MM.1S (cell line): ENCODE data around the gene KIRREL3.

Source experiments
- DNase-seq: peaks from one replicate; pipeline ENCODE4 v3.0.0-alpha.2; 2015
- H2AFZ ChIP-seq: fragments of 300-600 bp; sonication (generic); 2 replicates; pipeline ENCODE4 v1.6.0; 2016; ENCODE audit warnings: antibody characterized with exemption, low read length
- H3F3A ChIP-seq: fragments of 300-600 bp; sonication (generic); 2 replicates; pipeline ENCODE4 v1.6.1; 2016; ENCODE audit warnings: mild to moderate bottlenecking, antibody characterized with exemption, low read length, moderate library complexity, mixed read lengths; ENCODE audit not compliant: insufficient read depth
- H3K27ac ChIP-seq: fragments of 300-600 bp; sonication (generic); 2 replicates; pipeline ENCODE4 v1.5.1; 2016; ENCODE audit warnings: mild to moderate bottlenecking, low read length
- H3K27me3 ChIP-seq: fragments of 300-600 bp; sonication (generic); replicated peaks from 2 replicates; pipeline ENCODE4 v1.6.0; 2016; ENCODE audit warnings: low read length; ENCODE audit not compliant: insufficient read depth
- H3K36me3 ChIP-seq: fragments of 300-600 bp; sonication (generic); replicated peaks from 2 replicates; pipeline ENCODE4 v1.6.1; 2016; ENCODE audit warnings: mild to moderate bottlenecking, low read length, mixed read lengths; ENCODE audit not compliant: insufficient read depth
- H3K4me1 ChIP-seq: fragments of 300-600 bp; sonication (generic); 2 replicates; pipeline ENCODE4 v1.6.1; 2016; ENCODE audit warnings: low read length, mixed read lengths
- H3K4me2 ChIP-seq: fragments of 300-600 bp; sonication (generic); 2 replicates; pipeline ENCODE4 v1.6.0; 2016; ENCODE audit warnings: low read depth, low read length
- H3K4me3 ChIP-seq: fragments of 300-600 bp; sonication (generic); 2 replicates; pipeline ENCODE4 v1.5.1; 2016; ENCODE audit warnings: low read length, mixed read lengths
- H3K79me2 ChIP-seq: fragments of 300-600 bp; sonication (generic); 2 replicates; pipeline ENCODE4 v1.6.1; 2016; ENCODE audit warnings: mixed run types, low read length, mixed read lengths
- H3K9ac ChIP-seq: fragments of 300-600 bp; sonication (generic); 2 replicates; pipeline ENCODE4 v1.6.1; 2016; ENCODE audit warnings: low read length, mixed read lengths
- H3K9me2 ChIP-seq: fragments of 300-600 bp; sonication (generic); replicated peaks from 2 replicates; pipeline ENCODE4 v1.6.1; 2016; ENCODE audit warnings: mild to moderate bottlenecking, low read length, mixed read lengths; ENCODE audit not compliant: insufficient read depth
- H3K9me3 ChIP-seq: fragments of 300-600 bp; sonication (generic); replicated peaks from 2 replicates; pipeline ENCODE4 v1.6.1; 2016; ENCODE audit warnings: mild to moderate bottlenecking, low read length, mixed read lengths; ENCODE audit not compliant: insufficient read depth
- H4K20me1 ChIP-seq: fragments of 300-600 bp; sonication (generic); 2 replicates; pipeline ENCODE4 v1.6.1; 2016; ENCODE audit warnings: mild to moderate bottlenecking, low read length, moderate library complexity, mixed read lengths; ENCODE audit not compliant: insufficient read depth
- EZH2 ChIP-seq: fragments of 300-600 bp; sonication (generic); optimal IDR thresholded peaks from 2 replicates; pipeline ENCODE3; 2017; ENCODE audit warnings: low read depth, mild to moderate bottlenecking, antibody characterized with exemption, low read length, mixed read lengths
- EZH2phosphoT487 ChIP-seq: fragments of 300-600 bp; sonication (generic); IDR thresholded peaks from 2 replicates; pipeline ENCODE4 v1.6.1; 2018; ENCODE audit warnings: antibody characterized with exemption, low read length
- TF ChIP-seq, protein P1 (sequence below): fragments of 300-600 bp; sonication (generic); IDR thresholded peaks from 2 replicates; pipeline ENCODE4 v1.5.1; 2016; ENCODE audit warnings: antibody characterized with exemption, low read length, mixed read lengths

Gene KIRREL3

GRCh38 chr11:126519764-126520734 is 480.5 kb downstream of the KIRREL3 start:
- Histone ChIP-seq H3K9ac (no peak overlapping the region), H3K4me1 (no peaks in the 10 kb centered on the region), H3K79me2 (no peaks in the 10 kb centered on the region), H3K9me2 (no peaks in the 10 kb centered on the region), H3K9me3 (no peaks in the 10 kb centered on the region), H3K27me3 (0 out of 2 replicates have a peak, but pooled peaks cover 6% of the 10 kb centered on the region), H3K36me3 (no peaks in the 10 kb centered on the region), H3K4me2 (no peak overlapping the region), H4K20me1 (no peaks in the 10 kb centered on the region), H3K4me3 (no peak overlapping the region), H3K27ac (no peak overlapping the region), H2AFZ (no peak overlapping the region), H3F3A (no peaks in the 10 kb centered on the region)
- TF ChIP-seq EZH2, result no peak
- TF ChIP-seq, protein P1, sequence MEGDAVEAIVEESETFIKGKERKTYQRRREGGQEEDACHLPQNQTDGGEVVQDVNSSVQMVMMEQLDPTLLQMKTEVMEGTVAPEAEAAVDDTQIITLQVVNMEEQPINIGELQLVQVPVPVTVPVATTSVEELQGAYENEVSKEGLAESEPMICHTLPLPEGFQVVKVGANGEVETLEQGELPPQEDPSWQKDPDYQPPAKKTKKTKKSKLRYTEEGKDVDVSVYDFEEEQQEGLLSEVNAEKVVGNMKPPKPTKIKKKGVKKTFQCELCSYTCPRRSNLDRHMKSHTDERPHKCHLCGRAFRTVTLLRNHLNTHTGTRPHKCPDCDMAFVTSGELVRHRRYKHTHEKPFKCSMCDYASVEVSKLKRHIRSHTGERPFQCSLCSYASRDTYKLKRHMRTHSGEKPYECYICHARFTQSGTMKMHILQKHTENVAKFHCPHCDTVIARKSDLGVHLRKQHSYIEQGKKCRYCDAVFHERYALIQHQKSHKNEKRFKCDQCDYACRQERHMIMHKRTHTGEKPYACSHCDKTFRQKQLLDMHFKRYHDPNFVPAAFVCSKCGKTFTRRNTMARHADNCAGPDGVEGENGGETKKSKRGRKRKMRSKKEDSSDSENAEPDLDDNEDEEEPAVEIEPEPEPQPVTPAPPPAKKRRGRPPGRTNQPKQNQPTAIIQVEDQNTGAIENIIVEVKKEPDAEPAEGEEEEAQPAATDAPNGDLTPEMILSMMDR, result no peak
- TF ChIP-seq EZH2phosphoT487, result no peak
- no peak for DNase-seq

DNA sequence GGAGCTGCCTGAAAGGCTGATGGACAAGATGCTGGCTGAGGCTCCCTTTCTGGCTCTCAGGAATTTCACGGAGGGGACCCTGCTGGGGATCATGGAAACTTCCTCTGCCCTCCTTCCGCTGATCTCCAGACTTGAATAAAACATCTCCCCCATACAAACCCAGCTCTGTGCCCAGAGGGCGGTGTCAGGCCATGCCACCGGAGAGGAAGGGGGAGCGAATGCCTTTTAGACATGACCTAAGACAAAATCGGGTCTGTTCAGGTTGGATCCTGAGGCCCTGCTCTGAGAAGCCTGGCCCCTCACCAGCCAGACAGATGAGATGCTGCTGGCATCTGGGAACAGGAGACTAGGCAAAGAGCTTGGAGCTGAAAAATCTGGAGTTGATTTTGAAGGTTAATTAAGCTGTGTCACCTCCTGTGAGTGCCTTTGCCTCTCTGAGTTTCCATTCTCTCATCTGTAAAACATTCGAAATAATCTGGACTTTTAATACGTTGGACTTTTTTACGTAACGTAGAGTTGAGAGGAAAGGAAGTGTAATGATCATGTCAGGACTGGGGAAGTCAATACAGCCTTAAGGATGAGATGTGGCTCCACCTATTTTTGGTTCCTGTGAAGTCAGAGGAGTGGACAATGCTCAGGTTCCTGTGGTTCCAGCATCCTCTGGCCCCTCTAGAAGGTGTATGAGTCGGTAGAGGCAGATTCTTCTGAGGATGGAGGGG is 481.4 kb downstream of the KIRREL3 start:
- H3K36me3 ChIP-seq, result no peaks in the 10 kb centered on the region
- H3K9me2 ChIP-seq, result no peaks in the 10 kb centered on the region
- no peak overlapping the region for H3K4me2 ChIP-seq
- H3K4me1 ChIP-seq, result no peaks in the 10 kb centered on the region
- no peak for TF ChIP-seq EZH2
- TF ChIP-seq, protein P1, result no peak
- TF ChIP-seq EZH2phosphoT487, result no peak
- no peaks in the 10 kb centered on the region for H3K79me2 ChIP-seq
- no peak for DNase-seq
- no peaks in the 10 kb centered on the region for H3K9me3 ChIP-seq
- H3K27ac ChIP-seq, result no peak overlapping the region
- no peaks in the 10 kb centered on the region for H4K20me1 ChIP-seq
- no peak overlapping the region for H3K9ac ChIP-seq
- no peaks in the 10 kb centered on the region for H3F3A ChIP-seq
- 0 out of 2 replicates have a peak, but pooled peaks cover 6% of the 10 kb centered on the region for H3K27me3 ChIP-seq
- no peak overlapping the region for H2AFZ ChIP-seq
- no peak overlapping the region for H3K4me3 ChIP-seq

DNA sequence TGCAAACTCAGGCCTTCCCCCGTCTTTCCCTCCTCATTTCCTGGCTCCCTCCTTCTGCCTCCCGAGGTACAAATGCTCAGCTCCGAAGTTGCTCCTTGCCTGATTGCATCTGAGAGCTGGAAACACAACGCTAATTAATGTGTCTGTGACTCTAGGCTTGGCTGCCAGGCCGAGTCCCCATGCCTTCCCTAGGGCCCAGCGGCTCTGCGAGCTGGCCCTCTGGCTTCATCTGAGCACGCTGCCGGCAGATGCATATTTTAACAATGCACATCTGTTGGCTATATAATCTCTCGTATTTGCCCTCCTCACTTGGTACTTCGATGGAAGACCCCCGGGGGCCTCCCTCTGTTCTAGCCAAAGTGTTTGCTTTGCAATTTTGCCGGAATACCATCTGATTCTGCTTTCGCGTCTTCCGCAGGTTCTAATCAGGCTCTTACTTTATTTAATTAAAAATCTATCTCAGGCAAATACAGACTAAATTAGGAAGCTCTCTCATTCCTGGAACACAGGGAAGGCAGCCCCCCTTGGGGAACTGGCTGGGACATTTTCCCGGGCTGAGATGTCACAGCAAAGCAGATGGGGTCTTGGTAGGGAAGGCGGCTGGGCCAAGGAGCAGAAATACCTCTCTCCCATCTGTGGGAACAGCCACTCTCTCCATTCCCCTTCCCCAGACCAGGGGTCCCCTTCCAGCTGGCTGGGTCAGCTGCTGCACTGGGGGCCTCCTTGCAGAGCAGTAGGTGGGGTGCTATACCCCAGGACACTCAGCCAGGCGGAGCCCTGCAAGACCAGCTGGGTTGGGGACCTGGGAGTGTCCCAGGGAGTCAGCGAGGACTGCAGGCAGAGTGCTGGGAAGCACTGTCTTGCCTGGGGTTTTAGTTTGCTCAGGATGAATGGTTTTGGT is 482.2 kb downstream of the KIRREL3 start:
- H3K27ac ChIP-seq, result no peak overlapping the region
- no peaks in the 10 kb centered on the region for H4K20me1 ChIP-seq
- H3K79me2 ChIP-seq, result no peaks in the 10 kb centered on the region
- no peak overlapping the region for H3K4me3 ChIP-seq
- TF ChIP-seq EZH2phosphoT487, result no peak
- TF ChIP-seq, protein P1, result no peak
- no peak for TF ChIP-seq EZH2
- H3K9me3 ChIP-seq, result no peaks in the 10 kb centered on the region
- no peaks in the 10 kb centered on the region for H3F3A ChIP-seq
- DNase-seq, result no peak
- no peak overlapping the region for H3K9ac ChIP-seq
- no peaks in the 10 kb centered on the region for H3K36me3 ChIP-seq
- 0 out of 2 replicates have a peak, but pooled peaks cover 6% of the 10 kb centered on the region for H3K27me3 ChIP-seq
- H2AFZ ChIP-seq, result no peak overlapping the region
- H3K4me1 ChIP-seq, result no peaks in the 10 kb centered on the region
- H3K4me2 ChIP-seq, result no peak overlapping the region
- no peaks in the 10 kb centered on the region for H3K9me2 ChIP-seq
